ENCODE results near the gene MTMR1. TPM values are rescaled to one million over a fixed set of nuclear protein-coding genes. Genes with fewer than 3 reads are reported as not detected.

The MTMR1 gene
- total RNA-seq, 3 donors from 2014 or later (not counting 1 experiment from before 2014, with no cell fraction given), result 43.0 to 45.1 (median 43.1) TPM

GRCh38 chrX:150704030-150704613, 10.9 kb downstream of the MTMR1 start:
- intact Hi-C loops (cut with micrococcal nuclease), result no loop called here
- no peaks in the 10 kb centered on the region for H3K9me3 Mint-ChIP-seq
- WGBS (ENCODE audit: insufficient coverage), result 77% methylated on average over 3 of the region's 3 CpGs
- Histone ChIP-seq H3K27me3 (ENCODE audit: control insufficient read depth, insufficient read depth, low read length) (no peaks in the 10 kb centered on the region), H3K27ac (ENCODE audit: low read length) (no peak overlapping the region), H3K4me1 (ENCODE audit: control insufficient read depth, insufficient read depth, low read length) (no peaks in the 10 kb centered on the region), H3K9me3 (ENCODE audit: control insufficient read depth, insufficient read depth, low read length) (no peaks in the 10 kb centered on the region), H3K36me3 (ENCODE audit: control insufficient read depth, insufficient read depth, low read length) (peaks cover 13% of the 10 kb centered on the region), H3K4me3 (ENCODE audit: low read length) (no peak overlapping the region)
- ATAC-seq (no peak), DNase-seq (no peak)
- peaks cover 0 to 10% of the 10 kb centered on the region in 2 donors for H3K4me1 Mint-ChIP-seq
- H3K27ac Mint-ChIP-seq, result no peak overlapping the region
- H3K27me3 Mint-ChIP-seq (ENCODE audit: low read depth in 2 of 2), result no peaks in the 10 kb centered on the region
- TF ChIP-seq CTCF (IDR thresholded peaks at IDR 0.05), result no peak
- no peaks in the 10 kb centered on the region for H3K36me3 Mint-ChIP-seq
- no peak overlapping the region for H3K4me3 Mint-ChIP-seq

GRCh38 chrX:150712619-150713018, 19.4 kb downstream of the MTMR1 start:
- Histone ChIP-seq H3K4me1 (ENCODE audit: control insufficient read depth, insufficient read depth, low read length) (no peaks in the 10 kb centered on the region), H3K27ac (ENCODE audit: low read length) (no peak overlapping the region), H3K36me3 (ENCODE audit: control insufficient read depth, insufficient read depth, low read length) (no peaks in the 10 kb centered on the region), H3K27me3 (ENCODE audit: control insufficient read depth, insufficient read depth, low read length) (no peaks in the 10 kb centered on the region), H3K4me3 (ENCODE audit: low read length) (no peak overlapping the region), H3K9me3 (ENCODE audit: control insufficient read depth, insufficient read depth, low read length) (no peaks in the 10 kb centered on the region)
- intact Hi-C loops (cut with micrococcal nuclease), result no loop called here
- ATAC-seq (no peak), DNase-seq (no peak)
- peaks cover 0 to 5% of the 10 kb centered on the region in 2 donors for H3K4me1 Mint-ChIP-seq
- no peak for TF ChIP-seq CTCF (IDR thresholded peaks at IDR 0.05)
- no peaks in the 10 kb centered on the region for H3K36me3 Mint-ChIP-seq
- H3K4me3 Mint-ChIP-seq, result no peak overlapping the region
- H3K27me3 Mint-ChIP-seq (ENCODE audit: low read depth in 2 of 2), result no peaks in the 10 kb centered on the region
- no peaks in the 10 kb centered on the region for H3K9me3 Mint-ChIP-seq
- H3K27ac Mint-ChIP-seq, result no peak overlapping the region

- H3K4me3 Mint-ChIP-seq, result no peak overlapping the region
- no peaks in the 10 kb centered on the region for H3K36me3 Mint-ChIP-seq
- Histone ChIP-seq H3K36me3 (ENCODE audit: control insufficient read depth, insufficient read depth, low read length) (no peaks in the 10 kb centered on the region), H3K4me3 (ENCODE audit: low read length) (no peak overlapping the region), H3K4me1 (ENCODE audit: control insufficient read depth, insufficient read depth, low read length) (no peaks in the 10 kb centered on the region), H3K27ac (ENCODE audit: low read length) (no peak overlapping the region), H3K9me3 (ENCODE audit: control insufficient read depth, insufficient read depth, low read length) (no peaks in the 10 kb centered on the region), H3K27me3 (ENCODE audit: control insufficient read depth, insufficient read depth, low read length) (no peaks in the 10 kb centered on the region)
- peaks cover 0 to 5% of the 10 kb centered on the region in 2 donors for H3K4me1 Mint-ChIP-seq
- H3K27me3 Mint-ChIP-seq (ENCODE audit: low read depth in 2 of 2), result no peaks in the 10 kb centered on the region
- ATAC-seq (no peak), DNase-seq (no peak)
- peak overlapping the region in 1 of 2 donors; percentile 53 for H3K27ac Mint-ChIP-seq
- intact Hi-C loops (cut with micrococcal nuclease), result no loop called here
- no peak for TF ChIP-seq CTCF (IDR thresholded peaks at IDR 0.05)
- WGBS (ENCODE audit: insufficient coverage), result 96% methylated on average over 3 of the region's 3 CpGs
- no peaks in the 10 kb centered on the region for H3K9me3 Mint-ChIP-seq
Measured at GRCh38 chrX:150715184-150715583, 22.0 kb downstream of the MTMR1 start.

GRCh38 chrX:150719621-150720020, 26.4 kb downstream of the MTMR1 start:
- Mint-ChIP-seq H3K4me3 (no peak overlapping the region), H3K27me3 (ENCODE audit: low read depth in 2 of 2) (peaks cover 0 to 8% of the 10 kb centered on the region in 2 donors), H3K4me1 (peaks cover 9 to 12% of the 10 kb centered on the region in 2 donors), H3K36me3 (no peaks in the 10 kb centered on the region), H3K9me3 (no peaks in the 10 kb centered on the region), H3K27ac (no peak overlapping the region)
- TF ChIP-seq CTCF (IDR thresholded peaks at IDR 0.05), result no peak
- no CpG with 5 or more reads among the region's 4 CpGs for WGBS (ENCODE audit: insufficient coverage)
- no peak overlapping the region for H3K27ac ChIP-seq (ENCODE audit: low read length)
- no peaks in the 10 kb centered on the region for H3K27me3 ChIP-seq (ENCODE audit: control insufficient read depth, insufficient read depth, low read length)
- intact Hi-C loops (cut with micrococcal nuclease), result no loop called here
- no peak overlapping the region for H3K4me3 ChIP-seq (ENCODE audit: low read length)
- DNase-seq (no peak), ATAC-seq (no peak)
- no peaks in the 10 kb centered on the region for H3K36me3 ChIP-seq (ENCODE audit: control insufficient read depth, insufficient read depth, low read length)
- H3K4me1 ChIP-seq (ENCODE audit: control insufficient read depth, insufficient read depth, low read length), result no peaks in the 10 kb centered on the region
- H3K9me3 ChIP-seq (ENCODE audit: control insufficient read depth, insufficient read depth, low read length), result no peaks in the 10 kb centered on the region

Data from natural killer cell (primary cell).